IMR-90 (cell line): Measurements from ENCODE around the gene APCDD1. TPM values are rescaled to one million over a fixed set of nuclear protein-coding genes. Genes with fewer than 3 reads are reported as not detected.

ENCODE experiments used
- ATAC-seq: fragments of 200-7000 bp; cut with Tn5 transposase; 2 replicates; pipeline ENCODE4 v1.9.1; 2020; ENCODE audit warnings: low read depth, mild to moderate bottlenecking, moderate library complexity
- BruUV-seq: library from RNA; stranded (reverse); fragments of 400-500 nt; replicated peaks from 2 replicates; lab custom pipeline; 2021; lab: Mats Ljungman, UMichigan
- CTCF ChIA-PET: fragments of 300-600 bp; formaldehyde crosslinking; extraction: SDS; loops from one replicate; lab custom pipeline; 2021; ENCODE audit warnings: antibody characterized with exemption; lab: Yijun Ruan, JAX
- POLR2A ChIA-PET: fragments of 300-600 bp; sonication (Branson Sonifier 250); formaldehyde crosslinking; loops from one replicate; lab custom pipeline; 2022; ENCODE audit warnings: antibody characterized with exemption; ENCODE audit not compliant: unreplicated experiment; lab: Charles Lee
- DNase-seq: peaks from one replicate; pipeline ENCODE4 v3.0.0; 2013
- H2AFZ ChIP-seq: replicated peaks from 2 replicates; pipeline ENCODE3; 2013; ENCODE audit warnings: low read length, mild to moderate bottlenecking; ENCODE audit not compliant: poor library complexity
- H2AK5ac ChIP-seq: 2 replicates; pipeline ENCODE4 v1.6.1; 2013; ENCODE audit warnings: low read depth, low read length, inconsistent platforms
- H2AK9ac ChIP-seq: replicated peaks from 2 replicates; pipeline ENCODE3; 2013; ENCODE audit warnings: mild to moderate bottlenecking, low read depth, low read length, moderate library complexity; ENCODE audit not compliant: poor library complexity
- H2BK120ac ChIP-seq: 2 replicates; pipeline ENCODE4 v1.6.1; 2013; ENCODE audit warnings: low read depth, low read length, inconsistent platforms
- H2BK15ac ChIP-seq: 3 replicates; pipeline ENCODE4 v1.6.1; 2013; ENCODE audit warnings: low read depth, low read length, inconsistent platforms
- H2BK20ac ChIP-seq: 2 replicates; pipeline ENCODE4 v1.6.1; 2013; ENCODE audit warnings: low read depth, mild to moderate bottlenecking, inconsistent platforms, low read length, moderate library complexity
- H2BK5ac ChIP-seq: 2 replicates; pipeline ENCODE4 v1.6.1; 2013; ENCODE audit warnings: mild to moderate bottlenecking, low read depth, low read length, inconsistent platforms; ENCODE audit not compliant: poor library complexity, severe bottlenecking
- H3K14ac ChIP-seq: replicated peaks from 2 replicates; pipeline ENCODE4 v1.6.1; 2013; ENCODE audit warnings: low read depth, low read length, inconsistent platforms
- H3K18ac ChIP-seq: 2 replicates; pipeline ENCODE4 v1.6.1; 2013; ENCODE audit warnings: low read depth, low read length, control low read depth
- H3K23ac ChIP-seq: 2 replicates; pipeline ENCODE4 v1.6.1; 2013; ENCODE audit warnings: low read depth, low read length, inconsistent platforms
- H3K27ac ChIP-seq: 2 replicates; pipeline ENCODE4 v1.5.1; 2013; ENCODE audit warnings: mild to moderate bottlenecking, control low read depth, low read length; ENCODE audit not compliant: insufficient read depth
- H3K27me3 ChIP-seq: 2 replicates; pipeline ENCODE4 v1.6.1; 2013; ENCODE audit warnings: low read length; ENCODE audit not compliant: control insufficient read depth, insufficient read depth
- H3K36me3 ChIP-seq: 2 replicates; pipeline ENCODE4 v1.6.1; 2013; ENCODE audit warnings: low read length, mixed read lengths; ENCODE audit not compliant: control insufficient read depth, insufficient read depth
- H3K4ac ChIP-seq: 2 replicates; pipeline ENCODE4 v1.6.1; 2013; ENCODE audit warnings: low read depth, low read length, inconsistent platforms
- H3K4me1 ChIP-seq: 2 replicates; pipeline ENCODE4 v1.6.1; 2013; ENCODE audit warnings: low read length, mixed read lengths; ENCODE audit not compliant: control insufficient read depth, insufficient read depth
- H3K4me2 ChIP-seq: 2 replicates; pipeline ENCODE4 v1.6.1; 2013; ENCODE audit warnings: low read depth, mild to moderate bottlenecking, control low read depth, low read length, moderate library complexity
- H3K4me3 ChIP-seq: 2 replicates; pipeline ENCODE4 v1.5.1; 2013; ENCODE audit warnings: low read depth, mild to moderate bottlenecking, control low read depth, low read length, moderate library complexity; ENCODE audit not compliant: insufficient read depth
- H3K56ac ChIP-seq: 2 replicates; pipeline ENCODE4 v1.6.1; 2013; ENCODE audit warnings: low read length, inconsistent platforms; ENCODE audit not compliant: insufficient read depth; ENCODE audit errors: extremely low read depth
- H3K79me1 ChIP-seq, 2 experiments: 2 replicates each; pipeline ENCODE4 v1.6.1; 2013; ENCODE audit warnings: low read length in 2 of 2, inconsistent platforms in 1 of 2, low read depth in 1 of 2
- H3K9ac ChIP-seq: 2 replicates; pipeline ENCODE4 v1.6.1; 2013; ENCODE audit warnings: low read depth, low read length, control low read depth
- H3K9me1 ChIP-seq: 2 replicates; pipeline ENCODE4 v1.6.1; 2013; ENCODE audit warnings: low read length, inconsistent platforms; ENCODE audit not compliant: insufficient read depth
- H3K9me3 ChIP-seq: 2 replicates; pipeline ENCODE4 v1.6.1; 2013; ENCODE audit warnings: low read length; ENCODE audit not compliant: control insufficient read depth, insufficient read depth
- H4K20me1 ChIP-seq: 2 replicates; pipeline ENCODE4 v1.6.1; 2013; ENCODE audit warnings: low read length, inconsistent platforms; ENCODE audit not compliant: insufficient read depth
- H4K5ac ChIP-seq: 2 replicates; pipeline ENCODE4 v1.6.1; 2013; ENCODE audit warnings: mild to moderate bottlenecking, low read depth, low read length, control low read depth
- H4K8ac ChIP-seq, 2 experiments: 2 replicates each; pipeline ENCODE4 v1.6.1; 2013; ENCODE audit warnings: low read depth in 2 of 2, low read length in 2 of 2, control low read depth in 1 of 2, inconsistent platforms in 1 of 2
- H4K91ac ChIP-seq: 2 replicates; pipeline ENCODE4 v1.6.1; 2013; ENCODE audit warnings: low read depth, low read length, inconsistent platforms; ENCODE audit not compliant: insufficient read depth
- CTCF ChIP-seq: conservative IDR thresholded peaks from 2 replicates; pipeline ENCODE4 v1.5.1; 2012; ENCODE audit warnings: mild to moderate bottlenecking, low read depth, low read length, improper control_type of control experiment
- MXI1 ChIP-seq: IDR thresholded peaks from 2 replicates; pipeline ENCODE4 v1.6.1; 2012; ENCODE audit warnings: low read depth, mild to moderate bottlenecking, low read length, moderate library complexity, borderline replicate concordance
- RAD21 ChIP-seq: IDR thresholded peaks from 2 replicates; pipeline ENCODE4 v1.6.1; 2012; ENCODE audit warnings: low read length, improper control_type of control experiment
- WGBS, 2 experiments: methylation state at CpG; one replicate each; pipeline versions ENCODE4 v1.1.5 to v1.1.7; 2013; ENCODE audit warnings: missing lambda C conversion rate in 2 of 2; ENCODE audit not compliant: insufficient read length in 1 of 2; ENCODE audit errors: extremely low coverage in 2 of 2; 5-methylcytosine and 5-hydroxymethylcytosine counted together
- dilution Hi-C: fragments of 300-500 bp; cut with HindIII; formaldehyde crosslinking; loops from one replicate; pipeline ENCODE4 v1.14.3; 2018; ENCODE audit warnings: low sequenced_read_pairs; ENCODE audit not compliant: unreplicated experiment
- in situ Hi-C: fragments of 300-500 bp; cut with MboI; formaldehyde crosslinking; loops from 3 replicates; pipeline ENCODE4 v1.14.3; 2019; ENCODE audit warnings: low sequenced_read_pairs, inconsistent platforms, mixed read lengths
- intact Hi-C: fragments of 100-400 bp; cut with micrococcal nuclease; formaldehyde crosslinking; loops from 2 replicates; pipeline ENCODE4 v1.10.0; 2022
- polyA plus RNA-seq, 3 experiments: library from polyadenylated mRNA; depleted of rRNA; stranded (reverse); fragments of >200 nt; gene quantifications; 2 replicates each; pipeline ENCODE4 v1.2.3, GENCODE V29; 2012; ENCODE audit warnings: low replicate concordance in 1 of 3
- total RNA-seq: library from RNA; depleted of rRNA; stranded (reverse); fragments of >200 nt; gene quantifications from 2 replicates; pipeline ENCODE4 v1.2.3, GENCODE V29; 2012

Gene APCDD1
- total and polyA plus RNA-seq, 2 of the 4 experiments (the other 2 are of a cell fraction), result 1.1 to 2.2 TPM

GRCh38 chr18:10442551-10442971 is 11.9 kb upstream of the APCDD1 start:
- in situ Hi-C loops (no loop called here), dilution Hi-C loops (no loop called here), intact Hi-C loops (no loop called here)
- Histone ChIP-seq H2BK120ac (no peak overlapping the region), H4K91ac (no peak overlapping the region; the same call in 1 of the 2 replicates), H3K9ac (no peak overlapping the region), H3K36me3 (no peaks in the 10 kb centered on the region), H3K14ac (no peak overlapping the region), H3K4me2 (no peak overlapping the region), H3K27me3 (peaks cover 34% of the 10 kb centered on the region), H3K79me1 (no peaks in the 10 kb centered on the region), H3K9me1 (peaks cover 8% of the 10 kb centered on the region; the same call in 1 of the 2 replicates), H4K5ac (no peak overlapping the region; the same call in 1 of the 2 replicates), H3K23ac (no peak overlapping the region), H2AFZ (peak overlapping the region; percentile 37), H3K4ac (no peak overlapping the region), H3K27ac (no peak overlapping the region), H3K56ac (no peak overlapping the region), H2BK5ac (no peak overlapping the region), H2BK20ac (no peak overlapping the region), H2BK15ac (no peak overlapping the region), H3K18ac (no peak overlapping the region; the same call in 1 of the 2 replicates), H2AK5ac (peak overlapping the region; percentile 76), H2AK9ac (no peak overlapping the region), H3K4me3 (no peak overlapping the region), H3K9me3 (no peaks in the 10 kb centered on the region), H3K4me1 (peaks cover 8% of the 10 kb centered on the region; the same call in 1 of the 2 replicates), H4K8ac (no peak overlapping the region), H4K20me1 (no peaks in the 10 kb centered on the region)
- TF ChIP-seq RAD21, result peak; percentile 24; the same call in 1 of the 2 replicates
- TF ChIP-seq MXI1, result no peak
- TF ChIP-seq CTCF, result peak; percentile 19; the same call in 1 of the 2 replicates
- BruUV-seq, result no TSS peak
- ATAC-seq (no peak), DNase-seq (no peak)
- CTCF ChIA-PET, result no interaction called here
- WGBS, 2 experiments, result no CpG with 5 or more reads among the region's 4 CpGs
- POLR2A ChIA-PET, result no interaction called here
